ENCODE measurements around the gene CATSPERE.

The CATSPERE gene

GRCh38 chr1:244642526-244642925 lies 181.5 kb downstream of the CATSPERE start:
- peaks cover 4% of the 10 kb centered on the region; the same call in 1 of the 2 replicates for H3K9me3 ChIP-seq
- no peaks in the 10 kb centered on the region for H3K4me1 ChIP-seq
- no peak for DNase-seq (ENCODE audit: low spot score in 2 of 2)
- no peaks in the 10 kb centered on the region for H3K36me3 ChIP-seq (replicated peaks)
- in situ Hi-C loops (cut with MboI; ENCODE audit: low sequenced_read_pairs): no loop called here
- no peak overlapping the region for H3K4me3 ChIP-seq
- H3K27me3 ChIP-seq (ENCODE audit: low read depth): peaks cover 2% of the 10 kb centered on the region; the same call in 1 of the 2 replicates

- Histone ChIP-seq H3K4me3 (no peak overlapping the region), H3K36me3 (replicated peaks) (no peaks in the 10 kb centered on the region), H3K27me3 (ENCODE audit: low read depth) (no peaks in the 10 kb centered on the region), H3K9me3 (peaks cover 4% of the 10 kb centered on the region; the same call in 1 of the 2 replicates), H3K4me1 (no peaks in the 10 kb centered on the region)
- in situ Hi-C loops (cut with MboI; ENCODE audit: low sequenced_read_pairs): no loop called here
- DNase-seq (ENCODE audit: low spot score in 2 of 2): no peak
These were observed 181.9 kb downstream of the CATSPERE start for GRCh38 chr1:244642988-244643387.

- in situ Hi-C loops (cut with MboI; ENCODE audit: low sequenced_read_pairs): no loop called here
- DNase-seq (ENCODE audit: low spot score in 2 of 2): no peak
These were observed 184.3 kb downstream of the CATSPERE start for GRCh38 chr1:244645414-244645813.

GRCh38 chr1:244645890-244646289 lies 184.8 kb downstream of the CATSPERE start:
- in situ Hi-C loops (cut with MboI; ENCODE audit: low sequenced_read_pairs): no loop called here
- Histone ChIP-seq H3K4me1 (no peaks in the 10 kb centered on the region), H3K9me3 (peaks cover 4% of the 10 kb centered on the region; the same call in 1 of the 2 replicates), H3K27me3 (ENCODE audit: low read depth) (no peaks in the 10 kb centered on the region), H3K36me3 (replicated peaks) (no peaks in the 10 kb centered on the region), H3K4me3 (no peak overlapping the region)
- DNase-seq (ENCODE audit: low spot score in 2 of 2): no peak

More at GRCh38 chr1:244645414-244645813, 184.3 kb downstream of the CATSPERE start:
- Histone ChIP-seq H3K4me3 (no peak overlapping the region), H3K36me3 (replicated peaks) (no peaks in the 10 kb centered on the region), H3K27me3 (ENCODE audit: low read depth) (no peaks in the 10 kb centered on the region), H3K9me3 (peaks cover 4% of the 10 kb centered on the region; the same call in 1 of the 2 replicates), H3K4me1 (no peaks in the 10 kb centered on the region)

- H3K9me3 ChIP-seq: peaks cover 4% of the 10 kb centered on the region; the same call in 1 of the 2 replicates
- in situ Hi-C loops (cut with MboI; ENCODE audit: low sequenced_read_pairs): no loop called here
- H3K27me3 ChIP-seq (ENCODE audit: low read depth): no peaks in the 10 kb centered on the region
- no peak for DNase-seq (ENCODE audit: low spot score in 2 of 2)
- no peak overlapping the region for H3K4me3 ChIP-seq
- H3K36me3 ChIP-seq (replicated peaks): no peaks in the 10 kb centered on the region
- peaks cover 7% of the 10 kb centered on the region for H3K4me1 ChIP-seq
These were observed 186.7 kb downstream of the CATSPERE start for GRCh38 chr1:244647819-244648218.

- in situ Hi-C loops (cut with MboI; ENCODE audit: low sequenced_read_pairs): no loop called here
- Histone ChIP-seq H3K4me1 (peaks cover 15% of the 10 kb centered on the region), H3K4me3 (peak overlapping the region; percentile 67), H3K27me3 (ENCODE audit: low read depth) (no peaks in the 10 kb centered on the region), H3K36me3 (replicated peaks) (peaks cover 4% of the 10 kb centered on the region), H3K9me3 (no peaks in the 10 kb centered on the region)
- DNase-seq (ENCODE audit: low spot score in 2 of 2): peak; percentile 72 to 94
These were observed 191.0 kb downstream of the CATSPERE start for GRCh38 chr1:244651956-244652622.

- Histone ChIP-seq H3K27me3 (ENCODE audit: low read depth) (no peaks in the 10 kb centered on the region), H3K36me3 (replicated peaks) (peaks cover 11% of the 10 kb centered on the region)
- in situ Hi-C loops (cut with MboI; ENCODE audit: low sequenced_read_pairs): no loop called here
These were observed 191.8 kb downstream of the CATSPERE start, which contains the start of gene DESI2 for GRCh38 chr1:244652623-244653438. DESI2 (plus strand) TSS chr1:244653126; CDS start chr1:244653314, 188 bp downstream.

GRCh38 chr1:244653439-244654107 lies 192.5 kb downstream of the CATSPERE start:
- no peaks in the 10 kb centered on the region for H3K27me3 ChIP-seq (ENCODE audit: low read depth)
- DNase-seq (ENCODE audit: low spot score in 2 of 2): peak; percentile 14 to 33
- H3K4me1 ChIP-seq: peaks cover 15% of the 10 kb centered on the region
- no peaks in the 10 kb centered on the region for H3K9me3 ChIP-seq
- peaks cover 15% of the 10 kb centered on the region for H3K36me3 ChIP-seq (replicated peaks)
- H3K4me3 ChIP-seq: peak overlapping the region; percentile 67
- in situ Hi-C loops (cut with MboI; ENCODE audit: low sequenced_read_pairs): no loop called here

More at GRCh38 chr1:244652623-244653438, 191.8 kb downstream of the CATSPERE start, which contains the start of gene DESI2:
- Histone ChIP-seq H3K4me1 (peaks cover 15% of the 10 kb centered on the region), H3K9me3 (no peaks in the 10 kb centered on the region), H3K4me3 (peak within 1 kb of the TSS; percentile 67)
- peak; percentile 98 to 99 for DNase-seq (ENCODE audit: low spot score in 2 of 2)

- DNase-seq (ENCODE audit: low spot score in 2 of 2): peak in 1 of 2 experiments; percentile 45
- H3K4me3 ChIP-seq: peak overlapping the region; percentile 67
- H3K27me3 ChIP-seq (ENCODE audit: low read depth): no peaks in the 10 kb centered on the region
- H3K9me3 ChIP-seq: no peaks in the 10 kb centered on the region
- H3K36me3 ChIP-seq (replicated peaks): peaks cover 18% of the 10 kb centered on the region
- in situ Hi-C loops (cut with MboI; ENCODE audit: low sequenced_read_pairs): no loop called here
- H3K4me1 ChIP-seq: peaks cover 15% of the 10 kb centered on the region
These were observed 193.3 kb downstream of the CATSPERE start for GRCh38 chr1:244654108-244655038.

- Histone ChIP-seq H3K9me3 (no peaks in the 10 kb centered on the region; the same call in 1 of the 2 replicates), H3K4me3 (peak overlapping the region; percentile 67), H3K36me3 (replicated peaks) (peaks cover 22% of the 10 kb centered on the region), H3K4me1 (peaks cover 15% of the 10 kb centered on the region), H3K27me3 (ENCODE audit: low read depth) (no peaks in the 10 kb centered on the region)
- in situ Hi-C loops (cut with MboI; ENCODE audit: low sequenced_read_pairs): no loop called here
- DNase-seq (ENCODE audit: low spot score in 2 of 2): no peak
These were observed 194.1 kb downstream of the CATSPERE start for GRCh38 chr1:244655186-244655585.

GRCh38 chr1:244657421-244657820 lies 196.3 kb downstream of the CATSPERE start:
- H3K4me1 ChIP-seq: peaks cover 8% of the 10 kb centered on the region
- DNase-seq (ENCODE audit: low spot score in 2 of 2): no peak
- no peak overlapping the region for H3K4me3 ChIP-seq
- H3K36me3 ChIP-seq (replicated peaks): peaks cover 26% of the 10 kb centered on the region
- H3K27me3 ChIP-seq (ENCODE audit: low read depth): no peaks in the 10 kb centered on the region
- in situ Hi-C loops (cut with MboI; ENCODE audit: low sequenced_read_pairs): no loop called here
- H3K9me3 ChIP-seq: peaks cover 2% of the 10 kb centered on the region; the same call in 1 of the 2 replicates

GRCh38 chr1:244659694-244660093 lies 198.6 kb downstream of the CATSPERE start:
- H3K4me1 ChIP-seq: peaks cover 10% of the 10 kb centered on the region
- H3K36me3 ChIP-seq (replicated peaks): peaks cover 26% of the 10 kb centered on the region
- H3K27me3 ChIP-seq (ENCODE audit: low read depth): no peaks in the 10 kb centered on the region
- in situ Hi-C loops (cut with MboI; ENCODE audit: low sequenced_read_pairs): no loop called here
- no peak overlapping the region for H3K4me3 ChIP-seq
- peaks cover 2% of the 10 kb centered on the region; the same call in 1 of the 2 replicates for H3K9me3 ChIP-seq
- no peak for DNase-seq (ENCODE audit: low spot score in 2 of 2)
